Adrenal gland (tissue), 5 donors: ENCODE data around the gene CA10.

Source experiments
- POLR2A ChIP-seq, 2 donors: fragments of 450-650 bp; IDR thresholded peaks; one replicate each; pipeline ENCODE4 v1.6.1; 2017; ENCODE audit warnings: antibody characterized with exemption in 2 of 2, mild to moderate bottlenecking in 2 of 2, moderate library complexity in 1 of 2
- TF ChIP-seq, protein P1 (sequence below), 6 experiments: fragments of 450-650 bp in 4 of 6; fragments of 200-600 bp in 2 of 6; sonication (generic) in 1 of 6; IDR thresholded peaks; 1 replicate in 5 of 6; 2 replicates in 1 of 6; pipeline versions ENCODE4 v1.5.1 to v1.8.0; 2016 to 2021; ENCODE audit warnings: antibody characterized with exemption in 6 of 6, mild to moderate bottlenecking in 2 of 6, moderate library complexity in 1 of 6
- donor health status: DM: no; HTN: no; CAD: no.

DNA sequence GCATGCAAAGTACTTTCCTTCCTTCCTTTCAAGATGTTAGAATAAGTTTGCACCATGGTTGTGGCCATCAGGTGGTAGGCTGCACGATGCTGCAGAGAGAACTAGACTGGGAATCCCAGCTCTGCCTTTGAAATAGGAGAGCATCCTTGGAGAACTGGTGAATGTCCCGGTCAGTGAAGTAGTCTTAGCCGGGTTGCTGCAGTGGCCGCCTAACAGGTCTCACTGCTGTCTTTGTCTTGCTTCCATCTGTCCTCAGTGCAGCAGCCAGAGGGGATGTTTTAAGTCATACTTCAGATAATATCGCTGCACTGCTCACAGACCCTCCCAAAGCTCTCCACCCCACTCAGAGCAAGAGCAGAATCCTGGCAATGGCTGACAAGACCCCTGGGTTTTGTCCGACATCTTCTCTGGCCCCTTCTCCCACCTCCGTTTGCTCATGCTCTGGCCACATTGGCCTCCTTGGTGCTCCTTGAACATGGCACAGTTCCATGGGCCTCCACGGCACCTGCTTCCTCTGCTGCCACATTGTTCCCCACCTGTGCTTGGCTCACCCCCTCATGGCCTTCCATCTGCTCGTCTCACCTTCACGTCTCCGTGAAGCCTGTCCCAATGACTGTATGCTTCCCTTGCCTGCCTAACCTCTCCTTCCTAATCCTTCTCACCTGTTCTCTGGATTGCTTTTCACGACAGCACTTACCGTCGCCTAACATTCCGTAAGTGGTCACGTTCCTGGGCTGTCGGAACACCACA is 458.3 kb downstream of the CA10 start:
- TF ChIP-seq POLR2A (IDR thresholded peaks at IDR 0.05): no peak
- TF ChIP-seq, protein P1, sequence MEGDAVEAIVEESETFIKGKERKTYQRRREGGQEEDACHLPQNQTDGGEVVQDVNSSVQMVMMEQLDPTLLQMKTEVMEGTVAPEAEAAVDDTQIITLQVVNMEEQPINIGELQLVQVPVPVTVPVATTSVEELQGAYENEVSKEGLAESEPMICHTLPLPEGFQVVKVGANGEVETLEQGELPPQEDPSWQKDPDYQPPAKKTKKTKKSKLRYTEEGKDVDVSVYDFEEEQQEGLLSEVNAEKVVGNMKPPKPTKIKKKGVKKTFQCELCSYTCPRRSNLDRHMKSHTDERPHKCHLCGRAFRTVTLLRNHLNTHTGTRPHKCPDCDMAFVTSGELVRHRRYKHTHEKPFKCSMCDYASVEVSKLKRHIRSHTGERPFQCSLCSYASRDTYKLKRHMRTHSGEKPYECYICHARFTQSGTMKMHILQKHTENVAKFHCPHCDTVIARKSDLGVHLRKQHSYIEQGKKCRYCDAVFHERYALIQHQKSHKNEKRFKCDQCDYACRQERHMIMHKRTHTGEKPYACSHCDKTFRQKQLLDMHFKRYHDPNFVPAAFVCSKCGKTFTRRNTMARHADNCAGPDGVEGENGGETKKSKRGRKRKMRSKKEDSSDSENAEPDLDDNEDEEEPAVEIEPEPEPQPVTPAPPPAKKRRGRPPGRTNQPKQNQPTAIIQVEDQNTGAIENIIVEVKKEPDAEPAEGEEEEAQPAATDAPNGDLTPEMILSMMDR (IDR thresholded peaks at IDR 0.05): no peak
